ENCODE measurements around the gene BCKDK. TPM values are rescaled to one million over a fixed set of nuclear protein-coding genes. Genes with fewer than 3 reads are reported as not detected.
"Not testable (repeated sequence)": the region's sequence is repeated elsewhere in the genome, so short reads cannot be mapped to it uniquely, and the experiment has no call there.

Gene BCKDK
- total and polyA plus RNA-seq, 2 of the 13 experiments (the other 11 are each of a cell fraction or from before 2014, with no cell fraction given) = 24.9 to 42.6 TPM

- TF ChIP-seq UBTF (CRISPR knock-in tag; IDR thresholded peaks at IDR 0.05) = no peak
- TF ChIP-seq ZNF589 (CRISPR knock-in tag; conservative IDR thresholded peaks at IDR 0.05) = no peak
- peak; percentile 35; the same call in 1 of the 2 replicates for TF ChIP-seq MZF1 (CRISPR knock-in tag; IDR thresholded peaks at IDR 0.05; ENCODE audit: borderline replicate concordance)
- no peak for TF ChIP-seq NFE2 (CRISPR knock-in tag; IDR thresholded peaks at IDR 0.05)
- TF ChIP-seq ZC3H13 (CRISPR knock-in tag; IDR thresholded peaks at IDR 0.05) = no peak
- no peak for TF ChIP-seq PBX2 (CRISPR knock-in tag; IDR thresholded peaks at IDR 0.05)
- TF ChIP-seq AFF4 (CRISPR knock-in tag; IDR thresholded peaks at IDR 0.05) = no peak
- TF ChIP-seq ZNF121 (CRISPR knock-in tag; IDR thresholded peaks at IDR 0.05) = no peak
These were observed 42.0 kb downstream of the BCKDK start, which contains the start of gene PRSS36 (continued) for GRCh38 chr16:31149894-31150890.

- H3K4me3 ChIP-seq (replicated peaks in 1 of 3; ENCODE audit: insufficient read depth in 1 of 3, low read depth in 2 of 3, low read length in 3 of 3); H3K27ac ChIP-seq (ENCODE audit: extremely low read length, insufficient read depth, low read length); intact Hi-C loops (cut with micrococcal nuclease; ENCODE audit: unreplicated experiment); H3K9ac ChIP-seq (ENCODE audit: insufficient read depth, low read depth, low read length); H4K20me1 ChIP-seq (ENCODE audit: insufficient read depth, low read length); H3K36me3 ChIP-seq (replicated peaks in 1 of 2; ENCODE audit: control insufficient read depth in 1 of 2, insufficient read depth in 2 of 2, low read length in 2 of 2); FAIRE-seq; H3K79me2 ChIP-seq (ENCODE audit: insufficient read depth, low read length); in situ Hi-C loops (cut with HindIII; ENCODE audit: extremely low pct_ligation_motif_present, low pct_unique_long_range_greater_than_20kb); CTCF ChIA-PET (ENCODE audit: low intra/inter-chr PET ratio, low total read pairs); BruUV-seq (replicated peaks); H3K9me3 ChIP-seq (ENCODE audit: low read length); DNase-seq (ENCODE audit: low spot score); H2AFZ ChIP-seq (ENCODE audit: low read length); ATAC-seq; POLR2A ChIA-PET; H3K4me2 ChIP-seq (ENCODE audit: low read depth, low read length): not testable (repeated sequence)
- H3K4me1 ChIP-seq (ENCODE audit: insufficient read depth, low read length) = peaks cover 23% of the 10 kb centered on the region
- 32% methylated on average over 6 of the region's 6 CpGs for WGBS (ENCODE audit: low lambda C conversion rate)
- peaks cover 1 to 37% of the 10 kb centered on the region in 2 experiments; a peak in 4 of 5 replicates for H3K27me3 ChIP-seq (ENCODE audit: control insufficient read depth in 1 of 2, insufficient read depth in 2 of 2, low read length in 2 of 2)
These were observed 42.8 kb downstream of the BCKDK start for GRCh38 chr16:31150976-31151375.
